Adrenal gland (tissue), 12 donors: ENCODE measurements around the gene SSU72. TPM values are rescaled to one million over a fixed set of nuclear protein-coding genes. Genes with fewer than 3 reads are reported as not detected.
"Not testable (repeated sequence)": the region's sequence is repeated elsewhere in the genome, so short reads cannot be mapped to it uniquely, and the experiment has no call there.

Source experiments
- DNase-seq, 7 donors: peaks; one replicate each; pipeline ENCODE4 v3.0.0-alpha.2; 2019 to 2020
- H3K27ac ChIP-seq, 5 donors: fragments of 200-600 bp; sonication (generic) in 4 of 5; 1 replicate in 3 of 5; 2 replicates in 2 of 5; pipeline versions ENCODE4 v1.5.1 to v1.8.0; 2016 to 2020; ENCODE audit warnings: mild to moderate bottlenecking in 1 of 5
- H3K27me3 ChIP-seq: fragments of 200-600 bp; 2 replicates; pipeline ENCODE4 v1.8.0; 2021
- H3K36me3 ChIP-seq, 2 donors: fragments of 200-600 bp; replicated peaks in 1 of 2; 1 replicate in 1 of 2; 2 replicates in 1 of 2; pipeline versions ENCODE4 v1.5.1 to v1.8.0; 2018 to 2022
- H3K4me1 ChIP-seq, 2 donors: fragments of 200-600 bp; replicated peaks in 1 of 2; 1 replicate in 1 of 2; 2 replicates in 1 of 2; pipeline versions ENCODE4 v1.5.1 to v1.8.0; 2018 to 2021
- H3K4me3 ChIP-seq, 4 donors: fragments of 200-600 bp; sonication (generic) in 3 of 4; one replicate each; pipeline ENCODE4 v1.5.1; 2016 to 2018
- H3K9me3 ChIP-seq, 3 donors: fragments of 200-600 bp; sonication (generic) in 1 of 3; replicated peaks in 1 of 3; 1 replicate in 2 of 3; 2 replicates in 1 of 3; pipeline versions ENCODE4 v1.5.1 to v1.8.0; 2016 to 2021
- CTCF ChIP-seq, 6 experiments: fragments of 450-650 bp in 4 of 6; fragments of 200-600 bp in 2 of 6; sonication (generic) in 1 of 6; IDR thresholded peaks; 1 replicate in 5 of 6; 2 replicates in 1 of 6; pipeline versions ENCODE4 v1.5.1 to v1.8.0; 2016 to 2021; ENCODE audit warnings: antibody characterized with exemption in 6 of 6, mild to moderate bottlenecking in 2 of 6, moderate library complexity in 1 of 6
- POLR2A ChIP-seq, 2 donors: fragments of 450-650 bp; IDR thresholded peaks; one replicate each; pipeline ENCODE4 v1.6.1; 2017; ENCODE audit warnings: antibody characterized with exemption in 2 of 2, mild to moderate bottlenecking in 2 of 2, moderate library complexity in 1 of 2
- WGBS, 4 donors: extraction: QIAGEN DNeasy Blood & Tissue Kit in 2 of 4; methylation state at CpG; one replicate each; pipeline versions ENCODE4 v1.1.5 to v1.1.7; 2013 to 2017; 5-methylcytosine and 5-hydroxymethylcytosine counted together
- intact Hi-C, 2 donors: fragments of 100-400 bp; cut with DNase I; formaldehyde crosslinking; loops; one replicate each; pipeline versions ENCODE4 v1.14.1 to v1.15.0; 2022 to 2023
- polyA plus RNA-seq, 3 donors: library from polyadenylated mRNA; stranded (reverse); fragments of 200-250 nt in 2 of 3; fragments of 350-450 nt in 1 of 3; fragmentation: Illumina TruSeq in 1 of 3; extraction: RNeasy Lipid Tissue Mini Kit (QIAGEN cat#74804) in 1 of 3; gene quantifications; one replicate each; pipeline ENCODE4 v1.2.3, GENCODE V29; 2013 to 2014
- total RNA-seq, 9 donors: library from RNA; depleted of rRNA in 4 of 9; stranded (reverse); fragments of >200 nt in 4 of 9; fragments of 120-200 nt in 1 of 9; fragmentation: NEBNext Ultra II Directional in 1 of 9; extraction: Animal tissue kit (Norgen Biotek cat#: 25700) in 1 of 9; gene quantifications; one replicate each; pipeline versions ENCODE4 v1.1.0 to v1.2.4, GENCODE V29; 2013 to 2023
- donor health status: healthy with polysubstance abuse.
- donor health status: Bipolar disorder and iron deficiency.
- donor health status: DM: yes; HTN: yes; CAD: no.
- donor health status: DM: no; HTN: no; CAD: no.
- donor health status: DM: no; HTN: no; CAD: no.
- donor health status: DM: yes; HTN: yes; CAD: no.

The SSU72 gene
- total and polyA plus RNA-seq, 12 donors: 50.1 to 219 (median 108) TPM

DNA sequence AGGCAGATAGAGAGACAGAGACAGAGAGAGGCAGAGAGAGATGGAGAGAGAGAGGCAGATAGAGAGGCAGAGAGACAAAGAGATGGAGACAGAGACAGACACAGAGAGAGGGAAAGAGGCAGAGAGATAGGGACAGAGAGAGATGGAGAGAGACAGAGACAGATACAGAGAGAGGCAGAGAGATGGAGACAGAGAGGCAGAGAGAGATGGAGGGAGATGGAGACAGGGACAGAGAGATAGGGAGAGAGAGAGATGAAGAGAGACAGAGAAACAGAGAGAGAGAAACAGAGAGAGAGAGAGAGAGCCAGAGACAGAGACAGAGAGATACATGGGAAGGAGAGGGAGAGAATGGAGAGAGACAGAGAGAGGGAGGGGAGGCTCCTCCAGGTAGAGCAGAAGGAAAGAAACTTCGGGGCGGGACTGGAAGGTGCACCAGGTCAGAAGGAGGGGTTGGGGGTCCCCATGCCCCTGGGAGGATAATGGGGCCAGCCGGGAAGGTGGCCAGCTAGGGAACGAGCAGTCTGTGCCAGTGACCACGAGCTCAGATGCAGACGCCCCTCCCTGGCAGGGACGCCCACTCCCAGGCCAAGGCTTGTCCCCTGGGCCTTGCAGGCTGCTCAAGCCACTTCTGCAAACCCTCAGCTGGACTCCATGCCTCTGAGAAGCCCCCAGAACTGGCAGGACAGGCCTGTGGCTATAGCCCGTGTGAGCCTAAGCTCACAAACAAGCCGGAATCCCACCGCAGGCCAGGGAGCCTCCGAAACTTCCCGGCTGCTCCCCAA, 22.0 kb upstream of the SSU72 start:
- Histone ChIP-seq H3K27me3 (no peaks in the 10 kb centered on the region), H3K4me3 (peak overlapping the region in 1 of 4 donors; percentile 51), H3K36me3 (no peaks in the 10 kb centered on the region), H3K4me1 (peaks cover 26 to 37% of the 10 kb centered on the region in 2 donors), H3K9me3 (no peaks in the 10 kb centered on the region), H3K27ac (peak overlapping the region in 1 of 5 donors; percentile 85)
- intact Hi-C loops: no loop called here
- no peak for TF ChIP-seq CTCF (IDR thresholded peaks at IDR 0.05)
- 30 to 69% (median 34%) methylated on average over 4 to 12 of the region's 12 CpGs for WGBS, 4 donors
- DNase-seq: peak in 2 of 7 donors; percentile 31 to 34

- DNase-seq, H3K4me3 ChIP-seq, intact Hi-C loops, H3K9me3 ChIP-seq, H3K36me3 ChIP-seq, H3K27me3 ChIP-seq, H3K27ac ChIP-seq: not testable (repeated sequence)
- H3K4me1 ChIP-seq: peaks cover 26 to 28% of the 10 kb centered on the region in 2 donors
- WGBS, 4 donors: 77 to 90% (median 84%) methylated on average over 2 of the region's 2 CpGs
Observed at GRCh38 chr1:1595341-1595740, 20.7 kb upstream of the SSU72 start.

GRCh38 chr1:1594602-1595260, 20.1 kb upstream of the SSU72 start:
- no peaks in the 10 kb centered on the region for H3K9me3 ChIP-seq
- H3K36me3 ChIP-seq: no peaks in the 10 kb centered on the region
- no peak for DNase-seq
- intact Hi-C loops: no loop called here
- no peak overlapping the region for H3K27ac ChIP-seq
- no peak overlapping the region for H3K4me3 ChIP-seq
- TF ChIP-seq CTCF (IDR thresholded peaks at IDR 0.05) (no peak), POLR2A (IDR thresholded peaks at IDR 0.05) (no peak)
- no peaks in the 10 kb centered on the region for H3K27me3 ChIP-seq
- WGBS, 4 donors: 68 to 82% (median 76%) methylated on average over 5 to 10 of the region's 10 CpGs
- peaks cover 26% of the 10 kb centered on the region in 2 donors for H3K4me1 ChIP-seq

DNA sequence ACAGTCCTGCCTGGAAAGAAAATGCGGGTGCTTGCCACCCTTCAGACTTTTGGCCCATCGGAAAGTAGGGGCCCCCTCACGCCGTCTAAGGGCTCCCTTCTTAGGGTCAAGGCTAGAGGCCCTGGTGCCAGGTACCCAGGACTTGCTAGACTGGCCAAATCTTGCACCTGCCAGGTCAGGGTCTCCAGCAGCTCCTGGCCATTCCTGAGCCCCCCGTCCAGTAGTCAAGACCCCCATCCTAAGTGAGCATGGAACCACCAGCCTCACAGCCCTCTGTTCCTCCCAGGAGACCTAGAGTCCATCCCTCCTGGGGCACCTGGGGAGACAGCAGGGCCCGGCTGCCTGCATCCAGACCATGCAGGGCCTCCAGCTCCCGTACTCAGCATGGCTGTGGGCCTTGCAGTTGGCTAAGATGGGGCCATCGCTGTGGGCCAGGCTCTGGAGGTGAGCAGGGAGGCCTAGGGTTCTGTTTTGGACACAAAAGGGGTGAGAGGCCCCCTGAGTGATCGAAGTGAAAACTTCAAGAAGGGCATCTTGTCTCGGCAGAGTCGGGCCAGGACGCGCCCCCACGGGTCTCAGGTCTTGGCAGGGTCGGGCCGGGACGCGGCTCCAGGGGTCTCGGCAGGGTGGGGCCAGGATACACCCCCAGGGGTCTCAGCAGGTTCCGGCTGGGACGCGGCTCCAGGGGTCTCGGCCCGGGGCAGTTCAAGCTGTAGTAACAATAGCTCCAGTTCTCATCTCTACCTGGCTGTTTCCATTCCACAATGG, 19.4 kb upstream of the SSU72 start:
- H3K27me3 ChIP-seq: no peaks in the 10 kb centered on the region
- intact Hi-C loops: no loop called here
- WGBS, 4 donors: 86 to 87% (median 87%) methylated on average over 4 to 24 of the region's 24 CpGs
- H3K9me3 ChIP-seq: no peaks in the 10 kb centered on the region
- peaks cover 21% of the 10 kb centered on the region in 2 donors for H3K4me1 ChIP-seq
- DNase-seq: no peak
- H3K27ac ChIP-seq: no peak overlapping the region
- H3K36me3 ChIP-seq: no peaks in the 10 kb centered on the region
- no peak overlapping the region for H3K4me3 ChIP-seq
- TF ChIP-seq POLR2A (IDR thresholded peaks at IDR 0.05): no peak
- TF ChIP-seq CTCF (IDR thresholded peaks at IDR 0.05): no peak
